Measurements from ENCODE around the gene COL4A1. TPM values are rescaled to one million over a fixed set of nuclear protein-coding genes. Genes with fewer than 3 reads are reported as not detected.

COL4A1 gene
- total RNA-seq, 2 donors from 2014 or later, result 505 to 852 TPM

DNA sequence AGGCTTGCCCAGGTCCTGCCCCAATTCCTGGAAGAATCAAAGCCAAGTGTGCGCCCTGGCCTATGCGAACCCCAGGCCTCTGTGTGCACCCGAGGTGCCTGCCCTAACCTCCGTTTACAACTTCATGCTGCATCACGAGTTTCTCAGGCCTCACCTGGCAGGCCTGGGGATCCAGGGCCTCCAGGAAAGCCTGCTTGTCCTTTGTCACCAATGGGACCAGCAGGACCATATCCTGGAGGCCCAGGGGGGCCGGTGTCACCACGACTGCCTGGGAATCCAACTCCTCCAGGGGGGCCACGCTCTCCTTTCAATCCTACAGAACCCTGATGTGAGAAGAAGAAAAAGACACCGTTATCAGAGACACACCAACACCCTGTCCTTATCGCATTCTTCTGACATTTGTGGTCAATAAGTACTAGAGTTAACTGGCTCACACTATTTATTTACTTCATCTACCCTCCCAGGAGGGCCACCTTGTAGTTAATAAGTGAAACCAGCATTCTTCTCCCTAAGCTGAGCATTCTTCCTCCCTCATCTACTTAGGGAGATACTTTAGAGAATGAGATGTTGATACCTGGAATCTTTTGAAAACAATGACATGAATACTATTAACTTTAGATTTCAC lies 120.6 kb downstream of the COL4A1 start:
- TF ChIP-seq, protein P1, sequence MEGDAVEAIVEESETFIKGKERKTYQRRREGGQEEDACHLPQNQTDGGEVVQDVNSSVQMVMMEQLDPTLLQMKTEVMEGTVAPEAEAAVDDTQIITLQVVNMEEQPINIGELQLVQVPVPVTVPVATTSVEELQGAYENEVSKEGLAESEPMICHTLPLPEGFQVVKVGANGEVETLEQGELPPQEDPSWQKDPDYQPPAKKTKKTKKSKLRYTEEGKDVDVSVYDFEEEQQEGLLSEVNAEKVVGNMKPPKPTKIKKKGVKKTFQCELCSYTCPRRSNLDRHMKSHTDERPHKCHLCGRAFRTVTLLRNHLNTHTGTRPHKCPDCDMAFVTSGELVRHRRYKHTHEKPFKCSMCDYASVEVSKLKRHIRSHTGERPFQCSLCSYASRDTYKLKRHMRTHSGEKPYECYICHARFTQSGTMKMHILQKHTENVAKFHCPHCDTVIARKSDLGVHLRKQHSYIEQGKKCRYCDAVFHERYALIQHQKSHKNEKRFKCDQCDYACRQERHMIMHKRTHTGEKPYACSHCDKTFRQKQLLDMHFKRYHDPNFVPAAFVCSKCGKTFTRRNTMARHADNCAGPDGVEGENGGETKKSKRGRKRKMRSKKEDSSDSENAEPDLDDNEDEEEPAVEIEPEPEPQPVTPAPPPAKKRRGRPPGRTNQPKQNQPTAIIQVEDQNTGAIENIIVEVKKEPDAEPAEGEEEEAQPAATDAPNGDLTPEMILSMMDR (IDR thresholded peaks at IDR 0.05), result no peak
- Histone ChIP-seq H3K4me1 (ENCODE audit: control insufficient read depth in 1 of 2, low read depth in 2 of 2) (peaks cover 0 to 16% of the 10 kb centered on the region in 2 donors), H3K27ac (no peak overlapping the region), H3K4me3 (no peak overlapping the region), H3K9me3 (no peaks in the 10 kb centered on the region), H3K36me3 (peaks cover 71% of the 10 kb centered on the region), H3K27me3 (replicated peaks; ENCODE audit: insufficient read depth) (no peaks in the 10 kb centered on the region)
- DNase-seq (ENCODE audit: low spot score) (no peak), ATAC-seq (ENCODE audit: insufficient number of reproducible peaks, low FRiP score, low read depth) (no peak)

DNA sequence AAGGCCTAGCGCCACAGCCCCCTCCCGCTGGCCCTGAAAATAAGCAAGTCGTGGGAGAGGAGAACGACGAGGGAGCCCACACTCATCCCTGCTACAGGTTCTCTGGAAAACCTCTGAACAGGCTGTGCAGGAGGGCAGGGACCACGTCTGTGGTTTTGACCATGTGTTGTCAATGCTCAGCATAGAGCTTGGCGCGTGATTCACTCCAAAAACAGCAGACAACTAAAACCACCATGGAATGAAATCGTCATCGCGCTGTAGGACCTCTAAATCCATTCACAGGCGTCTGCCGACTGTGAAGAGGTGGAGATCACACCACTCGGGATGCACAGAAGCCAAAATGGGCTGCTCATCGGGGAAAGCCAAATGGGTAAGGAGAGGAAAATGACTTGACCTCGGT lies 121.3 kb downstream of the COL4A1 start:
- Histone ChIP-seq H3K4me3 (no peak overlapping the region), H3K36me3 (peaks cover 71% of the 10 kb centered on the region), H3K27me3 (replicated peaks; ENCODE audit: insufficient read depth) (no peaks in the 10 kb centered on the region), H3K9me3 (no peaks in the 10 kb centered on the region), H3K4me1 (ENCODE audit: control insufficient read depth in 1 of 2, low read depth in 2 of 2) (peaks cover 0 to 16% of the 10 kb centered on the region in 2 donors), H3K27ac (no peak overlapping the region)
- ATAC-seq (ENCODE audit: insufficient number of reproducible peaks, low FRiP score, low read depth) (no peak), DNase-seq (ENCODE audit: low spot score) (no peak)
- TF ChIP-seq, protein P1 (IDR thresholded peaks at IDR 0.05), result no peak

DNA sequence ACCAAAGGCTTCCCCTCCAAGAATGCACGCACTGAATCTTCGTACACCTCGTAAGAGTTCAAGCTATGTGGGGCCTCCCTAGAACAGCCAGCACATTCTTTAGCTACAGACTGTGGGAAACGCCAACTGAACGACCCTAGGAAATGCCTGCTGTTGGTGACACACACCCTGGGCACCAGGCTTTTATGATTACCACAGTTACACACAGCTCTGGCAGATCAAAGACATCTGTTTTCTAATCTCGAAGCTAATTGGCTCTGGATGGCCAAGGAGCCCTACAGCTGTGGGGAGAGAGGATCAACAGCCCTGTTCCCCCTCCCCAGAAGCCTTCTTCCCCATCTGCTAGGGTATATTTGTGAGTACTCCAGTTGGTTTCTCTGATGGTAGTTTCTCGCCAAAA lies 123.0 kb downstream of the COL4A1 start:
- DNase-seq (ENCODE audit: low spot score) (no peak), ATAC-seq (ENCODE audit: insufficient number of reproducible peaks, low FRiP score, low read depth) (no peak)
- H3K27me3 ChIP-seq (replicated peaks; ENCODE audit: insufficient read depth), result no peaks in the 10 kb centered on the region
- H3K36me3 ChIP-seq, result peaks cover 80% of the 10 kb centered on the region
- TF ChIP-seq, protein P1 (IDR thresholded peaks at IDR 0.05), result no peak
- no peak overlapping the region for H3K4me3 ChIP-seq
- H3K27ac ChIP-seq, result no peak overlapping the region
- H3K4me1 ChIP-seq (ENCODE audit: control insufficient read depth in 1 of 2, low read depth in 2 of 2), result peaks cover 0 to 14% of the 10 kb centered on the region in 2 donors
- no peaks in the 10 kb centered on the region for H3K9me3 ChIP-seq

DNA sequence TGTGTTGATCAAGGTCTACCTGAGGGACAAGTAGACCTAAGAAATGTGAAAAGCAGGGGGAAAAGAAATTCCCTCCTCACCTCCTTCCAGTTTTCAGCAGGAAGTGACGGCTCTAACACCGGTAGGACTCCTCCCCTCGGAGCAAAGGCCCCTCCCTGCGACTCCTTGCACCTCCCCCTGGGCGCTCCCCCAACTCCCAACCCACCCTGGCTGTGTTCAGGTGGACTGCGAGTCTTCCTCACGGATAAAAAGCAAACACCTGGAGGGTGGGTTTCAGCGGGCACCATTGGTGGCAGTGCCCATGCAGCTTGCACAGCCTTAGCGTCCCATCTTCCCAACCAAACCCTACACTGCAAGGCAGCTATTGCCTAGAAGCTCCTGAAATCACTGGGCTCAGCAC lies 124.5 kb downstream of the COL4A1 start:
- ATAC-seq (ENCODE audit: insufficient number of reproducible peaks, low FRiP score, low read depth) (no peak), DNase-seq (ENCODE audit: low spot score) (no peak)
- Histone ChIP-seq H3K27ac (no peak overlapping the region), H3K27me3 (replicated peaks; ENCODE audit: insufficient read depth) (no peaks in the 10 kb centered on the region), H3K4me1 (ENCODE audit: control insufficient read depth in 1 of 2, low read depth in 2 of 2) (no peaks in the 10 kb centered on the region), H3K4me3 (no peak overlapping the region), H3K36me3 (peaks cover 93% of the 10 kb centered on the region), H3K9me3 (no peaks in the 10 kb centered on the region)
- TF ChIP-seq, protein P1 (IDR thresholded peaks at IDR 0.05), result no peak

DNA sequence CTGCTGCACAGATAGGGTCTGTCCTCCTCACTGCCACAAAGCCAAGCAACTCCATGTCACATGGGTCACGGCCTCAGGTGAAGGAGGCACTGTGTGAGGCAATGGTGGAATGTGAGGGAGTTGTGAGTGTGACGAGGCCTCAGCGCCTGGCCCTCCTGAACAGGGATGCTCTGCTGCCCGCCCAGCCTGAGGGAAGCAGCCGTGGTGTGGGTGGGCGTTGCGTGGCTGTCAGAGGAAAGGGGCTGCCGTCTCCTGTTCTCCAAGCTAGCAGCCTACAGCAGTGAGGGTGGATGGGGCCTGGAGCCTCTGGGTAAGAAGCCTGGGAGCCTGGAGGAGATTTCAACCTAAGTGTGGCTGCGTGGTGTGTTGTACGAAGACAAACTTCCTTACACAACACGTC lies 125.0 kb downstream of the COL4A1 start:
- no peaks in the 10 kb centered on the region for H3K9me3 ChIP-seq
- TF ChIP-seq, protein P1 (IDR thresholded peaks at IDR 0.05), result no peak
- DNase-seq (ENCODE audit: low spot score), result no peak
- ATAC-seq (ENCODE audit: insufficient number of reproducible peaks, low FRiP score, low read depth), result no peak
- H3K36me3 ChIP-seq, result peaks cover 93% of the 10 kb centered on the region
- H3K27ac ChIP-seq, result no peak overlapping the region
- H3K4me1 ChIP-seq (ENCODE audit: control insufficient read depth in 1 of 2, low read depth in 2 of 2), result no peaks in the 10 kb centered on the region
- H3K4me3 ChIP-seq, result no peak overlapping the region
- no peaks in the 10 kb centered on the region for H3K27me3 ChIP-seq (replicated peaks; ENCODE audit: insufficient read depth)
